ENCODE measurements around the gene CBFB.
A peak's percentile ranks its signal among the peaks of the same experiment; 100 is the strongest.
"Not testable (repeated sequence)": the region's sequence is repeated elsewhere in the genome, so short reads cannot be mapped to it uniquely, and the experiment has no call there.

Gene CBFB

DNA sequence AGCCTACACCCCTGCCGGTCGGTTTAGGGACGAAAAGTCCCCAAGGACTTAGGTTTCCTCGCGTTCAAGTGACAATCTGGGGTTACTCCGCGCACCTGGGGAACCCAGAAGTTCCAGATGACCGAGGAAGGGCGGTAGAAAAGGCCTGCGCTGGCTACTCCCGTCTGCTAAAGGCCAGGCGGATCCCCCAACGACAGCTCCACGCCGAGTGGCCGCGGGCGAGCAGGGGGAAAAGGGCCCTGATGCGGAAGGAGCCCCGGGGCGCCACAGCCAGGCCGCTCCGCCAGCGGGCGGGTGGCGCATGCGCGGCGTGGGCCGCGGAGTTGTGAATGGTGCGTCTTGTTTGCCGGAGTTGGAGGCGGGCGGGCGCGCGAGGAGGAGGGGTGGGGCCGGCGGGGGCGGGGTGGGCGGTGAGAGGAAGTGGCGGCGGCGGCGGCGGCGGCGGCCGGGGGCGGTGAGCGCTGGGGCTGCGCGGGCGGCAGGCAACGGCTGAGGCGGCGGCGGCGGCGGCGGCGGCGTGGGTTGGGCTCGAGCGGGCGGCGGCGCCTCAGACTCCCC is at the start of gene CBFB:
TSS of gene CBFB (plus strand) at position 454 of the 558 bp plus-strand sequence. CDS start 259 bp downstream, outside the sequence.
- peak; percentile 93 to 95 for DNase-seq

DNA sequence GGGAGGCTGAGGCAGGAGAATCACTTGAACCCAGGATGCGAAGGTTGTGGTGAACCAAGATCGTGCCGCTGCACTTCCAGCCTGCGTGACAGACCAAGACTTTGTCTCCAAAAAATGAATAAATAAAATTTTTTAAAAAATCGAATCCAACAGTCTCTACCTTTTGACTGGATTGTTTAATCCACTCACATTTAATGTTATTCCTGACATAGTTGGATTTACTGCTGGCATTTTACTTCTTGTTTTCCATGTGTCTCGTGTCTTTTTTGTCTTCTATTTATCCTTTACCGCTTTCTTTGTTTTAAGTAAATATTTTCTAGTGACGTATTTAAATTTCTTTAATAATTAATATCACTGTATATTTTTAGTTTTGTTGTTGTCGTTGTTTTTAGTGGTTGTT is 45.9 kb upstream of the CBFB start:
- DNase-seq: no peak

DNA sequence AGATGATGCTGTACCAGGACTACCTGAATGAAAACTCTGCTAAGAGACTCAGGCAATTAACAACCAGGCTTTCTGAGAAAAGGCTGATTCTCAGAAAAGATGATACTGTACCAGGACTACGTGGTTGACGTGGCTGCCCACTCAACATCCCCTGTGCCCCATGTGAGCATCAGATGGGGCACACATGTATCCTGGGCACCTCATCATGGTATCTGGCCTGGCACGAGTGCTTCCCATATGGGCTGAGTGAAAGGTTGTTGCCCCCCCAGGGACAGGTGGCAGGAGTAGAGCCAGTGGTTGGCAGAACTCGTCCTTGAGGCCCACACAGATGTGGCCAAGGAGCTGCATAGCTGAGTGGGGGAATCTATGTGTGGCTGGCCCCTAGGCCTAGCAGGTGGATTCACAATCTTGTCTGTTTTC is 44.0 kb upstream of the CBFB start:
- peak; percentile 86 to 88 for DNase-seq

- DNase-seq: peak in 1 of 2 experiments; percentile 31
Observed at GRCh38 chr16:66986559-66986958, 42.4 kb upstream of the CBFB start.

- DNase-seq: peak in 1 of 2 experiments; percentile 50
Observed at GRCh38 chr16:66988197-66988788, 40.7 kb upstream of the CBFB start, which contains the start of gene CES4A. TSS of gene CES4A (plus strand) at chr16:66988589. CDS start at chr16:66988773, 184 bp downstream.

DNA sequence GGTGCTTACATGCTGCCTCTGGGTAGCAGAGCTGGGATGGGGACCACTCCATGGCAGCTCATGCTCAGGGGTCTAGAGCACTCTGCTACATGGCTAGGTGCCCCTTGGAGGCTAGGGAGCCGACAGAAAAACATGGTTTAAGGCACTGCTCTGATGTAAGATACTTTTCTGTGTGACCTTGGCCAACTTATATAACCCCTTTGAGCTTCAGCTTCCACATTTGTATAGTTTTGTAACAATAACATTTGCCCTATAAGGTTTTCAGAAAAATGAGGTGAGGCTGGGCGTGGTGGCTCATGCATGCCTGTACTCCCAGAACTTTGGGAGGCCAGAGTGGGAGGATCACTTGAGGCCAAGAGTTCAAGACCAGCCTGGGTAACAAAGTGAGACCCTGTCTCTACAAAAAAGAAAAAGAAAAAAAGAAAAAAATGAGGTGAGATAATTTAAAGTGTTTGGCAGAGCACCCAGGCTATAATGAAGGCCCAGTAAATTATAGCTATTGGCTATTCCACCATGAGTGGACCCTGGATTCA is 37.3 kb upstream of the CBFB start:
- DNase-seq: no peak

DNA sequence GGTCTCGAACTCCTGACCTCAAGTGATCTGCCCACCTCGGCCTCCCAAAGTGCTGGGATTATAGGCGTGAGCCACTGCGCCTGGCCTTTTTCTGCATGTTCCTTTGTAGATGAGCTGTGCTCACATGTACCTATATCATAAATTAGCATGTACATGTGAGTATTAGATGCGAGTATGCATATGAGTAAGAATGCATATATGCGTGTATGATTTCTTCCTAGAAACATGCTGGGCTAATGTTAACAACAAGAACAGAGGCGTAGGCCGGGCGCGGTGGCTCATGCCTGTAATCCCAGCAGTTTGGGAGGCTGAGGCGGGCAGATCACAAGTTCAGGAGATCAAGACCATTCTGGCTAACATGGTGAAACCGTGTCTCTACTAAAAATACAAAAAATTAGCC is 35.4 kb upstream of the CBFB start:
- DNase-seq: not testable (repeated sequence)

DNA sequence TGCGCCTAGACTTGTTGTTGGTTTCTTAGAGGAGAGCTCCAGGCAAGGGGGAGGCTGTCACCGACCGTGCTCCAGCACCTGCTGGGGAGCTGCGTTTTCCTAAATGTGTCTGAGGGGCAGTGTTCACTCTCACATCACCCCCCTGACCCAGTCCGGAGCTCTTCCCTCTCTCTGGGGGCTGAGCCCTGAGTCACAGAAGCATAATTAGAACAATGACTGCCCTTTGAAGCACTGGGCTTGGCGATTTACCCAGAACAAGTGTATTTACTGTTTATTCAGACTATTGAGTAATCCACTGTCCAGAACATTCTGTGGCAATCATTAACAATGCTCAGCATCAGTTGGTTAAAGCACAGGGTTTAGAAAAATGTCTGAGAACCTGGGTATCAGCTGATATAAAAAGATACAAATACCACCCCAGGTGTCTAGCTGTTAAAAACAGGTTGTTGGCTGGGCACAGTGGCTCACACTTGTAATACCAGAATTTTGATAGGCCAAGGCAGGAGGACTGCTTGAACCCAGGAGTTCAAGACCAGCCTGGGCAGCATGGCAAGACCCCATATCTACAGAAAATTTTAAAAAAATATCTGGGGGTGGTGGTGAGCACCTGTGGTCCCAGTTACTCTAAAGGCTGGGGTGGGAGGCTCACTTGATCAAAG is 32.5 kb upstream of the CBFB start:
- DNase-seq: no peak

GRCh38 chr16:66996983-66997358 is 32.0 kb upstream of the CBFB start:
- no peak for DNase-seq

- DNase-seq: peak; percentile 70 to 75
Observed at GRCh38 chr16:67000384-67001351, 28.3 kb upstream of the CBFB start.

- no peak for DNase-seq
Observed at GRCh38 chr16:67001726-67002125, 27.2 kb upstream of the CBFB start.

DNA sequence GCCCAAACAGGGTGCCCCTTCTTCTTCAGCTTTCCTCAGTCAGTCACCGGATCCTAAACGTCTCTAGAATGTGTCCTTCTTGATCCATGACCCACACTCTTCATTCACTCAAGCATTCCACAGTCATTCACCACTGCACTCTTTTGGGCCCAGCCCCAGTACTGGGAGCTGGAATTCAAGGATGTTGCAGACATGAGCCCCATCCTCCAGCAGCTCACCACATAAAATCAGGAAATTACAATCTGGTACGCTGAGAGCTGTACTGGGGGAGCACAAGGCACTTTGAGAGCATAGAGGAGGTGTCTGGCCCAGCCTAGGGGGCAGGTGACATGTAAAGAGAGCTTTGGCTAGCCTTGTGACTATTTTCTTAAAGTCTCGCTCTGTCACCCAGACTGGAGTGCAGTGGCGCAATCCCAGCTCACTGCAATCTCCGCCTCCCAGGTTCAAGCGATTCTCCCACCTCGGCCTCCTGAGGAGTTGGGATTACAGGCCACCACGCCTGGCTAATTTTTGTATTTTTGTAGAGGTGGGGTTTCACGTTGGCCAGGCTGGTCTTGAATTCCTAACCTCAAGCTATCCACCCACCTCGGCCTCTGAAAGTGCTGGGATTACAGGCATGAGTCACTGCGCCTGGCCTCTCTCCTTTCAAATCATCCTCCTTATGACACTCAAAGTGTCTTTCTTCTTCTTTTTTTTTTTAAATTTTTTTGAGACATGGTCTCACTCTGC is 21.9 kb upstream of the CBFB start:
- DNase-seq: peak in 1 of 2 experiments; percentile 27

- no peak for DNase-seq
Observed at GRCh38 chr16:67009158-67009557, 19.8 kb upstream of the CBFB start.

- DNase-seq: no peak
Observed at GRCh38 chr16:67011274-67011673, 17.7 kb upstream of the CBFB start.

DNA sequence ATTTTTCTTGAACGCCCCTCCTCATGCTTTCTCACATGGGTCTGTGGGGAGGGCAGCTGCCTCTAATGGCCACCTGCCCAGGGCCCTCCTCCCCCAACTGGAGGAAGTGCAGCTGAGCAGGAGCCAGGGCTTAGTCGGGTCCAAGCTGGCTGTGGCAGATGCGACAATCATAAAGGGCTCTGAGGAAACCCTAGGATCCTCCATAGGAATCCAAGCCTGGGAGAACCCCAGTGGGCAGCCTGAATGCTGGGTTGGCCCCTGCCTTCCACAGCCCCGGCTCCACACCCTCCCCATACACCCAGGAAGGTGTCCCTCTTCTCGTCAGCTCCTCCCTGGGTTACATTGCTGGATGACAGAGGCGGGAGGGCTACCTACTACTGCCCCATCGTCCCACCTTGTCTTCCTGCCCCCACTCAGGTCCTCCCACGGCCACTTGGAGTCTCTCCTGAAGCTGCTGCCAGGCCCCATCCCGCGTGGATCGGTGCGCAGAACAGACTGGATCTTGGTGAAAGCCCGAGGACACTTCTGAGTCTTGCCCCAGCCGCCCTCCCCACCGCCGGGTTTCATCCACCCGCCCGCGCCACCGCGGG is 15.6 kb upstream of the CBFB start:
- no peak for DNase-seq

- DNase-seq: peak; percentile 90 to 92
Observed at GRCh38 chr16:67013823-67014633, 14.9 kb upstream of the CBFB start.

DNA sequence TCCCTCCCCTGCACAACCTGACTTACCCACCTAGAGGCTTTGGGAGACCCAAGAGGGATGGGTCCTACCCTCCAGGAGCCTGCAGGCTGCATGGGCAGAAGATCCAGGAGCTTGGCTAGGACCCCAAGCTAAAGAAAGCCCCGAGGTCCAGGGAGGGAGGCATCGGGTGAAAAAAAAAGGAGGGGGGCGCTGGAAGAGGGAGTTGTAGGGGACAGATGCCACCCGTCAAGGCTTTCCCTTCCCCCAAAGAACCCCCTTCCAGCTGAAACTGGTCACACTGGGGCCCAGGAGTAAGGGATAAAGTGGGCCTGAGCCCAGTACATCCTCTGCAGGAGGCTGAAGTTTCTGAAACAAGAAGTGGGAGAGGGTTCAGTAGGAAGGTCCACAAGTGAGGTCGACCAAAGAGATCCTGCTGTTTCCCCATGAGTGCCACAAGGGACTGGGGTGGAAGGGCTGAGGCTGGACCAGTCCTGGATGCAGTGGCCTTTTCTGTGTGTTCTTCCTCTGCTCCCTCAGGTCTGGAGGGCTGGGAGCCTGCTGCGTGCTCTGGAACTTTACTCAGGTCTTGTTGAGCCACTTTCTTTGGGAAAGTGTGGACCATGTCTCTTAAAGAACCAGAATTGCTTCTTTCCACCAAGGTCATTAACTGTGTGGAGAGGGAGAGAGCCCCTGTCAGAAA is 14.2 kb upstream of the CBFB start:
- DNase-seq: peak in 1 of 2 experiments; percentile 37

DNA sequence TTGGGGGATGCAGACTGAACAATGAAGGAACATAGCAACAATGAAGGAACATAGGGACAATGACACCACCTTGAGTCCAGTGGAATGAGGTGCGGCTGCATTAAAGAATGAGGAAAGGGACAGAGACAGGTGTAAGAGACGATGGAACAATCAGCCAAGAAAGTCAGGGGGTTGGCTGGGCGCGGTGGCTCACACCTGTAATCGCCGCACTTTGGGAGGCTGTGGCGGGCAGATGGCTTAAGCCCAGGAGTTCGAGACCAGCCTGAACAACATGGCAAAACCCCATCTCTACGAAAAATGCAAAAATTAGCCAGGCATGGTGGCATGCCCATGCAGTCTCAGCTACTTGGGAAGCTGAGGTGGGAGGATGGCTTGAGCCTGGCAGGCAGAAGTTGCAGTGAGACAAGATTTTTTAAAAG is 13.6 kb upstream of the CBFB start:
- peak in 1 of 2 experiments; percentile 32 for DNase-seq

GRCh38 chr16:67016143-67016542 is 12.8 kb upstream of the CBFB start:
- DNase-seq: peak in 1 of 2 experiments; percentile 17
